ENCODE results near the gene CUEDC1.

- no peak for TF ChIP-seq POLR2AphosphoS5 (IDR thresholded peaks at IDR 0.05; ENCODE audit: low read depth, low read length)
- TF ChIP-seq CTCF (CRISPR knock-in tag; IDR thresholded peaks at IDR 0.05), result no peak
- no peak for TF ChIP-seq POLR2A (IDR thresholded peaks at IDR 0.05; ENCODE audit: insufficient read depth in 1 of 2, low read depth in 2 of 2, low read length in 2 of 2)
- TF ChIP-seq ZNF530 (CRISPR knock-in tag; IDR thresholded peaks at IDR 0.05; ENCODE audit: low read depth), result no peak
- no peak for TF ChIP-seq NFYB (CRISPR knock-in tag; IDR thresholded peaks at IDR 0.05)
Measured at GRCh38 chr17:57915985-57916757, 39.0 kb downstream of the CUEDC1 start.

Measured in HepG2 (cell line).